ENCODE results near the gene PDE3A.
"Not testable (repeated sequence)": the region's sequence is repeated elsewhere in the genome, so short reads cannot be mapped to it uniquely, and the experiment has no call there.

The PDE3A gene

GRCh38 chr12:20588042-20588441 is 219.7 kb downstream of the PDE3A start:
- in situ Hi-C loops (cut with HindIII; ENCODE audit: low sequenced_read_pairs), result no loop called here

GRCh38 chr12:20590570-20590969 is 222.2 kb downstream of the PDE3A start:
- in situ Hi-C loops (cut with HindIII; ENCODE audit: low sequenced_read_pairs), result no loop called here

GRCh38 chr12:20592556-20592955 is 224.2 kb downstream of the PDE3A start:
- in situ Hi-C loops (cut with HindIII; ENCODE audit: low sequenced_read_pairs), result no loop called here

GRCh38 chr12:20593611-20594010 is 225.3 kb downstream of the PDE3A start:
- in situ Hi-C loops (cut with HindIII; ENCODE audit: low sequenced_read_pairs), result no loop called here

GRCh38 chr12:20596061-20596460 is 227.7 kb downstream of the PDE3A start:
- in situ Hi-C loops (cut with HindIII; ENCODE audit: low sequenced_read_pairs), result no loop called here

- in situ Hi-C loops (cut with HindIII; ENCODE audit: low sequenced_read_pairs), result no loop called here
These were observed 231.4 kb downstream of the PDE3A start for GRCh38 chr12:20599757-20600156.

- in situ Hi-C loops (cut with HindIII; ENCODE audit: low sequenced_read_pairs), result no loop called here
These were observed 233.4 kb downstream of the PDE3A start for GRCh38 chr12:20601668-20602280.

GRCh38 chr12:20602641-20603391 is 234.5 kb downstream of the PDE3A start:
- in situ Hi-C loops (cut with HindIII; ENCODE audit: low sequenced_read_pairs), result no loop called here

GRCh38 chr12:20604408-20605067 is 236.2 kb downstream of the PDE3A start:
- in situ Hi-C loops (cut with HindIII; ENCODE audit: low sequenced_read_pairs), result no loop called here

GRCh38 chr12:20615020-20615419 is 246.7 kb downstream of the PDE3A start:
- in situ Hi-C loops (cut with HindIII; ENCODE audit: low sequenced_read_pairs), result not testable (repeated sequence)

GRCh38 chr12:20616093-20616492 is 247.8 kb downstream of the PDE3A start:
- in situ Hi-C loops (cut with HindIII; ENCODE audit: low sequenced_read_pairs), result no loop called here

- in situ Hi-C loops (cut with HindIII; ENCODE audit: low sequenced_read_pairs), result no loop called here
These were observed 251.9 kb downstream of the PDE3A start for GRCh38 chr12:20620261-20620660.

- in situ Hi-C loops (cut with HindIII; ENCODE audit: low sequenced_read_pairs), result no loop called here
These were observed 256.4 kb downstream of the PDE3A start for GRCh38 chr12:20624718-20625117.

GRCh38 chr12:20625531-20625930 is 257.2 kb downstream of the PDE3A start:
- in situ Hi-C loops (cut with HindIII; ENCODE audit: low sequenced_read_pairs), result no loop called here

- in situ Hi-C loops (cut with HindIII; ENCODE audit: low sequenced_read_pairs), result no loop called here
These were observed 258.8 kb downstream of the PDE3A start for GRCh38 chr12:20627001-20627588.

GRCh38 chr12:20628226-20628787 is 260.0 kb downstream of the PDE3A start:
- in situ Hi-C loops (cut with HindIII; ENCODE audit: low sequenced_read_pairs), result no loop called here

GRCh38 chr12:20628999-20629398 is 260.7 kb downstream of the PDE3A start:
- in situ Hi-C loops (cut with HindIII; ENCODE audit: low sequenced_read_pairs), result no loop called here

- in situ Hi-C loops (cut with HindIII; ENCODE audit: low sequenced_read_pairs), result no loop called here
These were observed 261.2 kb downstream of the PDE3A start for GRCh38 chr12:20629414-20630156.

- in situ Hi-C loops (cut with HindIII; ENCODE audit: low sequenced_read_pairs), result no loop called here
These were observed 263.4 kb downstream of the PDE3A start for GRCh38 chr12:20631711-20632110.

GRCh38 chr12:20641106-20641505 is 272.8 kb downstream of the PDE3A start:
- in situ Hi-C loops (cut with HindIII; ENCODE audit: low sequenced_read_pairs), result no loop called here

GRCh38 chr12:20643822-20644221 is 275.5 kb downstream of the PDE3A start:
- in situ Hi-C loops (cut with HindIII; ENCODE audit: low sequenced_read_pairs), result no loop called here

Measured in endothelial cell of hepatic sinusoid (primary cell).